SK-N-SH (cell line): ENCODE measurements around the gene SMAD7.

Experiments
- CTCF ChIP-seq: fragments of 200-600 bp; sonication (generic); IDR thresholded peaks from 2 replicates; pipeline ENCODE4 v1.6.1; 2017; ENCODE audit warnings: antibody characterized with exemption, mild to moderate bottlenecking, moderate library complexity
- EP300 ChIP-seq, 2 experiments: IDR thresholded peaks; 2 replicates each; pipeline versions ENCODE4 v1.4.0 to v1.6.1; 2012; ENCODE audit warnings: borderline replicate concordance in 1 of 2, low read depth in 1 of 2, low read length in 1 of 2
- FOXM1 ChIP-seq: IDR thresholded peaks from 2 replicates; pipeline ENCODE4 v1.4.0; 2012; ENCODE audit warnings: low read depth, mild to moderate bottlenecking
- GABPA ChIP-seq: IDR thresholded peaks from 2 replicates; pipeline ENCODE4 v1.4.0; 2012; ENCODE audit warnings: low read depth, mild to moderate bottlenecking
- MXI1 ChIP-seq: IDR thresholded peaks from 2 replicates; pipeline ENCODE4 v1.6.1; 2012; ENCODE audit warnings: mild to moderate bottlenecking, low read depth, low read length, improper control_type of control experiment
- POLR2AphosphoS5 ChIP-seq: IDR thresholded peaks from 2 replicates; pipeline ENCODE4 v1.6.1; 2012; ENCODE audit warnings: low read depth, low read length
- SIN3A ChIP-seq: IDR thresholded peaks from 2 replicates; pipeline ENCODE4 v1.6.1; 2012; ENCODE audit warnings: low read depth, mild to moderate bottlenecking, low read length, moderate library complexity, borderline replicate concordance
- TCF12 ChIP-seq: IDR thresholded peaks from 2 replicates; pipeline ENCODE4 v1.4.0; 2012

GRCh38 chr18:48874701-48875162 lies 76.0 kb downstream of the SMAD7 start:
- TF ChIP-seq CTCF, result no peak
- TF ChIP-seq SIN3A, result no peak
- TF ChIP-seq MXI1, result no peak
- TF ChIP-seq GABPA, result no peak
- no peak for TF ChIP-seq EP300 (IDR thresholded peaks at IDR 0.05; ENCODE audit: borderline replicate concordance in 1 of 2, low read depth in 1 of 2, low read length in 1 of 2)
- TF ChIP-seq FOXM1, result no peak
- TF ChIP-seq POLR2AphosphoS5, result no peak
- no peak for TF ChIP-seq TCF12
